Nephron progenitor cell (in vitro differentiated cells): ENCODE measurements around the gene ENOPH1.

Experiments used
- DNase-seq: peaks from one replicate; pipeline ENCODE4 v3.0.0; 2021
- H3K27ac Mint-ChIP-seq: 2 replicates; pipeline ENCODE4 v1.8.0; 2021; ENCODE audit warnings: mild to moderate bottlenecking, moderate library complexity, mixed read lengths
- H3K27me3 Mint-ChIP-seq: 2 replicates; pipeline ENCODE4 v1.8.0; 2021; ENCODE audit warnings: mild to moderate bottlenecking, low read depth, mixed read lengths; ENCODE audit not compliant: poor library complexity
- H3K36me3 Mint-ChIP-seq: 2 replicates; pipeline ENCODE4 v1.8.0; 2021; ENCODE audit warnings: low read depth, mixed read lengths
- H3K4me1 Mint-ChIP-seq: 2 replicates; pipeline ENCODE4 v1.8.0; 2021; ENCODE audit warnings: mixed read lengths
- H3K4me3 Mint-ChIP-seq: 2 replicates; pipeline ENCODE4 v1.8.0; 2021; ENCODE audit warnings: mild to moderate bottlenecking, moderate library complexity, mixed read lengths
- H3K9me3 Mint-ChIP-seq: 2 replicates; pipeline ENCODE4 v1.8.0; 2021; ENCODE audit warnings: mild to moderate bottlenecking, moderate library complexity, mixed read lengths
- TF ChIP-seq, protein P1 (sequence below): fragments of 200-600 bp; sonication (generic); IDR thresholded peaks from 2 replicates; pipeline ENCODE4 v1.5.0; 2021; ENCODE audit warnings: antibody characterized with exemption

ENOPH1 gene

DNA sequence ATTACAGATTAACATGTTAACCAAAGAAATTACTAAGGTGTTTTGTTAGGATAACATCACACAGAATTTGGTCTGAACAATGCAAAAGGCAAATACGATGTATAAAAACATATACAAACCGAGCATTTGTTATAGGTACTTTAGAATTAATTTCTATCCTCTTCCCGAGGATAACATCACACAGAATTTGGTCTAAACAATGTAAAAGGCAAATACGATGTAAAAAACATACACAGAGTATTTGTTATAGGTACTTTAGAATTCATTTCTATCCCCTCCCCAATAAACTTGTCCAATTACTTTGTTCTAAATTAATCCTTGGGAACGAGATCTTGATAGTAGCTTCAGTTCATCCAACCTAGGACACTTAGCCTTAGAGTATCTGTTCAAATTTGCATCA, 7.8 kb upstream of the ENOPH1 start:
- no peaks in the 10 kb centered on the region for H3K9me3 Mint-ChIP-seq
- peak overlapping the region; percentile 21 for H3K27ac Mint-ChIP-seq
- peaks cover 25% of the 10 kb centered on the region for H3K4me1 Mint-ChIP-seq
- no peak for DNase-seq
- peaks cover 47% of the 10 kb centered on the region for H3K36me3 Mint-ChIP-seq
- TF ChIP-seq, protein P1, sequence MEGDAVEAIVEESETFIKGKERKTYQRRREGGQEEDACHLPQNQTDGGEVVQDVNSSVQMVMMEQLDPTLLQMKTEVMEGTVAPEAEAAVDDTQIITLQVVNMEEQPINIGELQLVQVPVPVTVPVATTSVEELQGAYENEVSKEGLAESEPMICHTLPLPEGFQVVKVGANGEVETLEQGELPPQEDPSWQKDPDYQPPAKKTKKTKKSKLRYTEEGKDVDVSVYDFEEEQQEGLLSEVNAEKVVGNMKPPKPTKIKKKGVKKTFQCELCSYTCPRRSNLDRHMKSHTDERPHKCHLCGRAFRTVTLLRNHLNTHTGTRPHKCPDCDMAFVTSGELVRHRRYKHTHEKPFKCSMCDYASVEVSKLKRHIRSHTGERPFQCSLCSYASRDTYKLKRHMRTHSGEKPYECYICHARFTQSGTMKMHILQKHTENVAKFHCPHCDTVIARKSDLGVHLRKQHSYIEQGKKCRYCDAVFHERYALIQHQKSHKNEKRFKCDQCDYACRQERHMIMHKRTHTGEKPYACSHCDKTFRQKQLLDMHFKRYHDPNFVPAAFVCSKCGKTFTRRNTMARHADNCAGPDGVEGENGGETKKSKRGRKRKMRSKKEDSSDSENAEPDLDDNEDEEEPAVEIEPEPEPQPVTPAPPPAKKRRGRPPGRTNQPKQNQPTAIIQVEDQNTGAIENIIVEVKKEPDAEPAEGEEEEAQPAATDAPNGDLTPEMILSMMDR: no peak
- H3K27me3 Mint-ChIP-seq: peaks cover 3% of the 10 kb centered on the region
- H3K4me3 Mint-ChIP-seq: no peak overlapping the region

DNA sequence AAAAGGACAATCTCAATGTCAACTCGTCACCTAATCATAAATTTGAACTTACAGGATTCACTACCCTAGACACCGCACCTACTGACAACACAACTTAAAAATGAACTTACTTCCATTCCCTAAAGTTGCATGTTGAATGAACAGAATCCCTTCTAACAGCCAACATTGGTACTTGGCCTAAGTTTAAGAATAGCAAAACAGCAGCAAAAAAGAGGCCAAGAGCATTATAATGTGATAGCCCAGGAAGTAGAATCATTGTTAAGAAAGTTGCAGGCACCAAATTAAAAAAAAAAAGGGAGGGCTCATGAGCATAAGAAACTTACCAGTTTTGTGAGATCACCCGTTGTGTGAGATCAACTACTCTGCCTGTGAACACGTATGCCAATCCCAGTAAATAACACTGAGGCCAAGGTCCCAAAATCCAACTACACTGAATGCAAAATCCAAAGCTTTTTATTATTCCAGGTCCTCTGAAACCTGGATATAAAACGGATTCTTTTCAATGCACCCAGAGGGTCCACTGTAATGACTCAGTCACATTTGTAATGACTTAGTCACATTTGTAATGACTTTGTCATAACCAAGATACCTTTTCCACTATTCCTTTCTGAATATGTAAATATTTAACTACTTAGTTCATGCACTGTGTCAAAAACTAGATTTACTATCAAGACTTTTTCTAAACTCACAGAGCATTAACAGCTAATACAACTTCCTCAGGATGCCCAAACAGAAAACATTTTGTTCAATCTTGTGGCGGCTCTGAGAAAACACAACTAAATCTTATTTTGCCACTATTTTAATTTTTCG, 6.9 kb upstream of the ENOPH1 start:
- no peaks in the 10 kb centered on the region for H3K9me3 Mint-ChIP-seq
- H3K27ac Mint-ChIP-seq: peak overlapping the region; percentile 88
- H3K4me3 Mint-ChIP-seq: no peak overlapping the region
- TF ChIP-seq, protein P1: no peak
- peaks cover 3% of the 10 kb centered on the region for H3K27me3 Mint-ChIP-seq
- peaks cover 33% of the 10 kb centered on the region for H3K4me1 Mint-ChIP-seq
- H3K36me3 Mint-ChIP-seq: peaks cover 55% of the 10 kb centered on the region
- DNase-seq: no peak

DNA sequence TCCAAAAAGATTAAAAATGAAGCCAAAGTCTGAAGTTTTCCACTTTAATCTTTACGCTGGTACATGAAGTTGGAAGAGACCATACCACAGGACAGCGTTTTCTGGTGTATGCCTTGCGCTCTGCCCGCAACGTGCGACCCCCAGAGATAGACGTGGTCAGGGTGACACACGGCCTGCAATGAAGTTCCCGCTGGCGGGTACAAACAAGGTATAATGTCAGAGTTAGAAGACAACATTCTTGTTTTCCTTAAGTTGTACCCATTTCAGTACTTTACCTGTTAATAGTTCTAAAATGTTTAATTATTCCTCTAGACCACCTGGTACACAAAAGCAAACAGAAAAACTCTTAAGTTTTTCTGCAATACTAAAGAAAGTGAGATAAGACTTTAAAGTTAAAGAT, 4.9 kb upstream of the ENOPH1 start:
- H3K4me3 Mint-ChIP-seq: no peak overlapping the region

DNA sequence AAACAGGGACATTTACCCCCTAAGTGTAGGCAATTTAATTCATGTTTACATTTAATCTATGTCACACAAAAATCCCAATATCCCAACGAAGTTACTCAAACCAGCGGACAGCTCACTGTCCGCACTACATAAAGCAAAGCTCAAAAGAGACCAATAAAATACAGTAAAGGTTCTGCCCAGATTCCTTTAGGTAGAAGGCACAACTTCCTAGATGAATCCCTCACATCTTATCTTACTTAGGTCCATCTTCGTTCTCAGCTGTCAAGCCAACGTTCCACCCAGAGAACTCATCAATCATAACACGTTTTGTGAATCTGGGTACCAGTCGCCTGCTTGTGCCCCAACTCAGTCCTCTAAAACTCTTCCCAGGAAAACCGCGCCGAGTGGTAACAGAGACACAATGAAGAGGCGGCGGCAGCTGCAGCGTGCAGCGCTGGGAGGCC, 1.8 kb upstream of the ENOPH1 start:
- H3K36me3 Mint-ChIP-seq: peaks cover 64% of the 10 kb centered on the region
- no peak for DNase-seq
- TF ChIP-seq, protein P1: no peak
- peaks cover 3% of the 10 kb centered on the region for H3K27me3 Mint-ChIP-seq
- peaks cover 62% of the 10 kb centered on the region for H3K4me1 Mint-ChIP-seq
- no peaks in the 10 kb centered on the region for H3K9me3 Mint-ChIP-seq
- H3K27ac Mint-ChIP-seq: peak overlapping the region; percentile 79
- H3K4me3 Mint-ChIP-seq: peak overlapping the region; percentile 100

More for the DNA sequence above, 4.9 kb upstream of the ENOPH1 start:
- H3K36me3 Mint-ChIP-seq: peaks cover 64% of the 10 kb centered on the region
- DNase-seq: no peak
- H3K27me3 Mint-ChIP-seq: peaks cover 3% of the 10 kb centered on the region
- TF ChIP-seq, protein P1: no peak
- peak overlapping the region; percentile 45 for H3K27ac Mint-ChIP-seq
- H3K4me1 Mint-ChIP-seq: peaks cover 36% of the 10 kb centered on the region
- H3K9me3 Mint-ChIP-seq: no peaks in the 10 kb centered on the region

DNA sequence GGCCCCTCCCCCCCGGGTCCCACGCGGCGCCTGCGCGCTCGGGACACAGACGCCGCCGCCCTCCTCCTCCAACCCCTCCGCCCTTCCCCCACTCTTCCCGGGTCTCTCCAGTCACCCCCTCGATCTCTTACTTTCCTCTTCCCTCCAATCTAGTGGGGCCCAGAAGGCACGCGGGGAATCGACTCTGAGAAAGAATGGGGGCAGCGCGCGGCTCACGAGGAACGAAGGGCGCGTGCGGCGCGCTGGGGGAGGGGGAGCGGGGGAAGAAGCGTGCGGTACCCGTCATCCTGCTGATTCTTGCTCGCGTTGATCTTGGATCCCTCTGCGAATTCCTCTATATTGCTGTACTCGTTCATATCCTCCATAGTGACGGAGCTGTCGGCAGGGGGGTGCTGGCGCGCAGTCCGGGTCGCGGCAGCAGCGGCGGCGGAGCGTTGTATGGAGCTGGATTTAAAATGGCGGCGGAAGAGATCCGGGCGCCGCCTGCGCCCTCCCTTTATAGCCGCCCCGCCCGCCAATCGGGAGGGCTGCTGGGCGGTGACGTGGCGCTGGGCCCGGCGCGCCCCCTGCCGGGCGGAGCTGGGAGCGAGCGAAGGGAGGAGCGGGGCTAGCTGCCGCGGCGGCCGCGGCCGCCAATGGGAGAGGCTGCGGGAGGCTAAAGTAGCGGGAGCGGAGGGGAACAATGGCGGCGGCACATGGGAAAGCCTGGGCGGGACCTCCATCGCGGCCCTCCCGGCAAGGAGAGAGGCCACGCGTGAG, 1.2 kb upstream of the ENOPH1 start:
- DNase-seq: peak; percentile 97
- Mint-ChIP-seq H3K36me3 (peaks cover 64% of the 10 kb centered on the region), H3K4me3 (peak overlapping the region; percentile 100), H3K27ac (peak overlapping the region; percentile 100), H3K27me3 (peaks cover 3% of the 10 kb centered on the region), H3K9me3 (no peaks in the 10 kb centered on the region), H3K4me1 (peaks cover 68% of the 10 kb centered on the region)
- TF ChIP-seq, protein P1: peak; percentile 96
